PC-3 (cell line): ENCODE measurements around the gene OSBPL9.

Source experiments
- CTCF ChIP-seq: fragments of 300-600 bp; sonication (generic); conservative IDR thresholded peaks from 2 replicates; pipeline ENCODE4 v1.5.1; 2017; ENCODE audit warnings: antibody characterized with exemption, low read depth, mild to moderate bottlenecking, low read length
- EZH2 ChIP-seq: fragments of 300-600 bp; sonication (generic); IDR thresholded peaks from one replicate; pipeline ENCODE4 v1.6.1; 2017; ENCODE audit warnings: antibody characterized with exemption, mild to moderate bottlenecking, low read length; ENCODE audit not compliant: unreplicated experiment
- EZH2phosphoT487 ChIP-seq: fragments of 300-600 bp; sonication (generic); IDR thresholded peaks from 2 replicates; pipeline ENCODE4 v1.6.1; 2018; ENCODE audit warnings: mild to moderate bottlenecking, antibody characterized with exemption, low read length, borderline replicate concordance

- TF ChIP-seq CTCF (no peak), EZH2phosphoT487 (no peak), EZH2 (no peak)
These were observed 139.4 kb downstream of the OSBPL9 start for GRCh38 chr1:51756290-51756689.
